ENCODE measurements around the gene TOP3A.
A peak's percentile ranks its signal among the peaks of the same experiment; 100 is the strongest.

Gene TOP3A

GRCh38 chr17:18229254-18229653, 85.5 kb downstream of the TOP3A start:
- DNase-seq: no peak

DNA sequence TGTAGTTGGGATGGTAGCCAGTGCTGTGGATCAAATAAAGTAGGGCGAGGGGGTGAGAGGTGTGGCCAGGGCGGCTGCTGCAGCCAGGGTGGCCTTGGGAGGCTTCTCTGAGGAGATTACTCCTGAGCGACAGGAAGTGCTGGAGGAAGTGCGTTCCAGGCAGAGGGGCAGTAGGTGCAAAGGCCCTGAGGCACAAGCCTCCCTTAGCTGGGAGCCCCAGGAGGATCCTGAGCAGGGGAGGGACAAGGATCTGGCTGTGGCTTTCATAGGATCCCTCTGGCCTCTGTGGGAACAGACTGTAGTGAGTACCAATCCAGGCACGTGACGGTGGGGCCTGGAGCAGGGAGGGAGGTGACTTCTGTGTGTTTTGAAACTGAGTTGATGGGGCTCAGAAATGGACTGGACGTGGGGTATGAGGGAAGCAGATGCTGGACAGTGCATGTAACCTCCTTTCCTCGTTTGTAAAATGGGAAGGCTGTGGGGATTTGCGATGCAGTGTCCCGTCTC, 86.6 kb downstream of the TOP3A start:
- no peak for DNase-seq

- no peak for DNase-seq
Measured at GRCh38 chr17:18227635-18228034, 87.2 kb downstream of the TOP3A start.

DNA sequence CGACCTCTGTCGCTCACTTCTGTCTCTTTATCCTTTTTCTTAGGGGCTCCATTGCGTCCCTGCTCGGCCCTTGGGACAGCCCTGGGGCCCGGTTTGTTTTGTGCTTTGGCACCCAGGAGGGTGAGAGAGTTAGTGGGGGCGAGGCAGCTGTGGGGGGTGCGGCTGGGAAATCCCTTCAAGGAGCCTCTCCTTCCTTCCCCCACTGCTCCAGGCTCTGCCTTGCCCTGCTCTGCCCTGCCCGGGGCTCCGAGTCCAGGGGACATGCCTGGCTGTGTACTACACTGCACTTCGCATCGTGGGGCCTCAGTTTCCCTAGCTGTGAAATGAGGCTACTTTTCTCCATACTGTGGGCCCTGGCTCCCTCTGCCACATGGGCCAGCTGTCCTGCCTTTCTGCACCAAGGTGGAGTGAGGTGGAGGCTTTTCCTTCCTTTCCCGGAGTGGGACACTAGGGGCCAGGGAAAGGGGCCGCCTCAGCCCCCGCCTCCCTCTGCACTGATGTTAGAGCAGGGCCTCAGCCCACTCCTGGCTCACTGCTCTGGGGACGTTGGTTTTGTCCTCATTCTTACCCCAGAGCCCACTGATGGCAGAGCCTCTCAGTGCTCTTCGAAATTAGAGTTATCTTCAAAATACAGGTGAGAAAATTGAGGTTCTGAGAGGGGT, 88.4 kb downstream of the TOP3A start:
- no peak for DNase-seq

GRCh38 chr17:18225642-18226283, 89.0 kb downstream of the TOP3A start:
- no peak for DNase-seq

GRCh38 chr17:18225121-18225641, 89.6 kb downstream of the TOP3A start, which contains the start of gene LLGL1:
Gene LLGL1 (plus strand): TSS chr17:18225635. CDS start chr17:18225683, 48 bp downstream.
- peak; percentile 98 for DNase-seq

GRCh38 chr17:18224387-18225120, 90.2 kb downstream of the TOP3A start:
- no peak for DNase-seq

DNA sequence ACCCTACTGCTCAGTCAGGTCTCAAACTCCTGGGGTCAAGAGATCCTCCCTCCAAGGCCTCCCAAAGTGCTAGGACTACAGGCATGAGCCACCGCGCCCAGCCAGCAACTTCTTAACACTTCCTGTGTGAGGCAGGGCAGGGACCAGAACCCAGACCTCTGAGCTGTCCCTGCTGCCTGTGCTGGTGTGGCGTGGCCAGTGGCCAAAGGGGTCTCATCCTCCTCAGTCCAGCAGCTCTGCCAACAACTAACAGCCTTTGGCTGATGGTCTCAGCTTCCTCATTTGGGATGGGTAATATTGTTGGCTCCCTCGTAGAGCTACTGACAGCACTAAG, 90.8 kb downstream of the TOP3A start:
- no peak for DNase-seq
